Mucosa of descending colon (tissue), 3 donors: ENCODE measurements around the gene ACTR1A. TPM values are rescaled to one million over a fixed set of nuclear protein-coding genes. Genes with fewer than 3 reads are reported as not detected.
A peak's percentile ranks its signal among the peaks of the same experiment; 100 is the strongest.

Source experiments
- ATAC-seq: fragments of 200-7000 bp; cut with Tn5 transposase; one replicate; pipeline ENCODE4 v1.9.1; 2020; ENCODE audit warnings: mild to moderate bottlenecking, moderate library complexity
- DNase-seq, 3 donors: peaks; one replicate each; pipeline ENCODE4 v3.0.0-alpha.2; 2020
- H3K36me3 ChIP-seq: fragments of 200-600 bp; one replicate; pipeline ENCODE4 v1.8.0; 2021; ENCODE audit warnings: low read depth, mild to moderate bottlenecking
- H3K4me1 ChIP-seq: fragments of 200-600 bp; one replicate; pipeline ENCODE4 v1.8.0; 2021; ENCODE audit warnings: low read depth, mild to moderate bottlenecking
- H3K4me3 ChIP-seq: fragments of 200-600 bp; one replicate; pipeline ENCODE4 v1.8.0; 2021; ENCODE audit warnings: mild to moderate bottlenecking
- H3K9me3 ChIP-seq: fragments of 200-600 bp; one replicate; pipeline ENCODE4 v1.8.0; 2021; ENCODE audit warnings: mild to moderate bottlenecking
- CTCF ChIP-seq: fragments of 200-600 bp; IDR thresholded peaks from one replicate; pipeline ENCODE4 v1.8.0; 2022; ENCODE audit warnings: antibody characterized with exemption, mild to moderate bottlenecking
- intact Hi-C, 2 donors: fragments of 100-400 bp; cut with DNase I in 1 of 2; cut with micrococcal nuclease in 1 of 2; formaldehyde crosslinking; loops; one replicate each; pipeline versions ENCODE4 v1.11.0 to v1.11.1; 2022; cut with DNase I, micrococcal nuclease
- total RNA-seq, 3 donors: library from RNA; stranded (reverse); fragmentation: NEBNext Ultra II Directional in 2 of 3; extraction: Animal tissue kit (Norgen Biotek cat#: 25700) in 2 of 3; gene quantifications; one replicate each; pipeline versions ENCODE4 v1.2.1 to v1.2.4, GENCODE V29; 2021 to 2023
- donor health status: DM: no; HTN: no; CAD: no; lungs with moderate emphysema.
- donor health status: DM: no; HTN: no; CAD: no.
- donor health status: DM: no; HTN: yes; CAD: no.

The ACTR1A gene
- total RNA-seq, 3 donors from 2014 or later, result 70.6 to 121 (median 77.7) TPM

DNA sequence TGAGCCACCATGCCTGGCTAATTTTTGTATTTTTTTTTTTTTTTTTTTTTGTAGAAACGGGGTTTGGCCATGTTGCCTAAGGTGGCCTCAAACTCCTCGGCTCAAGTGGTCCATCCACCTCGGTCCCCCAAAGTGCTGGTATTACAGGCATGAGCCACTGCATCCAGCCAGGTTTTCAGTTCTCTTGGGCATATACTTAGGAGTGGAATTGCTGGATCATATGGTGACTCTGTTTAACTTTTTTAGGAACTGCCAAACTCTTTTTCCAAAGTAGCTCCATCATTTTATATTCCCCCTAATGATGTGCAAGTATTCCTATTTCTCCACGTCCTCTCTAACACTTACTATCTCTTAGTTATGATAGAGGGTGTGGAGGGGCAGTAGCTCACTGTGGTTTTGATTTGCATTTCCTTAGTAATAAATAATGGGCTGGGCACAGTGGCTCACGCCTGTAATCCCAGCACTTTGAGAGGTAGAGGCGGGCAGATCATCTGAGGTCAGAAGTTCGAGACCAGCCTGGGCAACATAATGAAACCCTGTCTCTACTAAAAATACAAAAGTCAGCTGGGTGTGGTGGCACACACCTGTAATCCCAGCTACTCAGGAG is 42.9 kb upstream of the ACTR1A start:
- intact Hi-C loops, result no loop called here
- DNase-seq (no peak), ATAC-seq (no peak)
- Histone ChIP-seq H3K4me1 (peaks cover 4% of the 10 kb centered on the region), H3K36me3 (no peaks in the 10 kb centered on the region), H3K4me3 (no peak overlapping the region), H3K9me3 (no peaks in the 10 kb centered on the region)
- TF ChIP-seq CTCF, result no peak

DNA sequence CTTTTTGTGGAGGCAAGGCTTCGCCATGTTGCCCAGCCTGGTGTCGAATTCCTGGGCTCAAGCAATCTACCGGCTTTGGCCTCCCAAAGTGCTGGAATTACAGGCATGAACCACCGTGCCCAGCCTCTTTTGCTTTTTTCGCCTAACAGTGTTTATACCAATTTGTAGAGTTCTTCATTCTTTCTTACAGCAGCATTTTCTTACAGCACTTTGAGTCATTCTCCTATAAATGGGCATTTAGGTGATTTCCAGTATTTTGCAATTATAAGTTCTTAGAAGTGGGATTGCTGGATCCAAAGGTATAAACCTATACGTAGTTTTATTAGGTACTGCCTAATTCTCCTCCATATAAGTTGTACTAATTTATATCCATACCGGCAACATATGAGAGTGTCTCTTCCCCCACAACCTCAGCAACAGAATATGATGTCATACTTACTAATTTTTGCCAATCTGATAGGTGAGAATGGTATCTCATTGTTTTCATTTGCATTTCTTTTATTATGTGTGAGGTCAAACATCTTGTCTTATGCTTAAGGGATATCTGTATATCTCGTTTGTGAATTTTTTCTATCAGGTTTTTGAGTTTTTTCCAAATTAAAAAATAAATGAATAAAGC is 40.4 kb upstream of the ACTR1A start:
- intact Hi-C loops, result no loop called here
- ATAC-seq (no peak), DNase-seq (no peak)
- Histone ChIP-seq H3K4me1 (peaks cover 4% of the 10 kb centered on the region), H3K9me3 (no peaks in the 10 kb centered on the region), H3K36me3 (no peaks in the 10 kb centered on the region), H3K4me3 (no peak overlapping the region)
- TF ChIP-seq CTCF, result no peak

DNA sequence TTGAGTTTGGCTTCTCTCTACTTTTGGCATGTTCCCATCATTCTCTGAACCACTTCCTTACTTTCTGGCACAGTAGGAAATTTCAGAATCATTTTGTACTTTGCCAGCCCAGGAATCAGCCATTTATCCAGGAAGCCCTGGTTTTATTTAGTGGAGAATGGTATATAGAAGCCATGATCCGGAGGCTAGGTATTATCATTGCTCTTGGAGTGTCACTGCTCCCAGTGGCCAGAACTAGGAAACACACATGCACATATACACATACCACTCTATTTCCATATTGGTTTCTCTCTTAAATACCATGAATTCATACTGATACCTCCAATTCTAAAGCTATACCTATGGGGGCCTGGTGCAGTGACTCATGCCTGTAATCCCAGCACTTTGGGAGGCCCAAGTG is 37.5 kb upstream of the ACTR1A start:
- Histone ChIP-seq H3K4me1 (no peaks in the 10 kb centered on the region), H3K4me3 (no peak overlapping the region), H3K9me3 (no peaks in the 10 kb centered on the region), H3K36me3 (no peaks in the 10 kb centered on the region)
- DNase-seq, result no peak
- peak; percentile 57 for ATAC-seq
- TF ChIP-seq CTCF, result no peak
- intact Hi-C loops, result no loop called here

- no peaks in the 10 kb centered on the region for H3K36me3 ChIP-seq
- no peak for TF ChIP-seq CTCF
- no peaks in the 10 kb centered on the region for H3K9me3 ChIP-seq
- no peak for ATAC-seq
- H3K4me3 ChIP-seq, result no peak overlapping the region
- DNase-seq, result no peak
- no peaks in the 10 kb centered on the region for H3K4me1 ChIP-seq
- intact Hi-C loops, result no loop called here
Measured at GRCh38 chr10:102538811-102539210, 36.3 kb upstream of the ACTR1A start.

DNA sequence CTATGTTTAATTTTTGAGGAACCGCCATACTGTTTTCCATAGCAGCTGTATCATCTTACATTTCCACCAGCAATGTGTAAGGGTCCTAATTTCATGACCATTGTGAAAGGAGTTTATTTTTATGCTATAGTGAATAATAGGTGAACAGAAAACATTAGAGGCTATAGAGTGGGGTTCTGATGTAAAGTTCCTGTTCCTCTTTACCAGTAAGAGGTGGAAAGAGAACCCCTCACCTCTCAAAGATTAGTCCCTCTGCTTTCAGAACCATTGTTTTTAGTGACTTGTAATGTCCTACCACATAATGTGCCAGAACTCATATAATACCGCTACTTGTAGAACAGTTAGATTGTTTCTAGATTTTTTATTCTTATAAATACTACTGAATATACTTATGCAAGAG is 35.4 kb upstream of the ACTR1A start:
- TF ChIP-seq CTCF, result no peak

More for the DNA sequence above, 35.4 kb upstream of the ACTR1A start:
- no peak overlapping the region for H3K4me3 ChIP-seq
- DNase-seq (no peak), ATAC-seq (no peak)
- H3K36me3 ChIP-seq, result no peaks in the 10 kb centered on the region
- H3K4me1 ChIP-seq, result no peaks in the 10 kb centered on the region
- intact Hi-C loops, result no loop called here
- H3K9me3 ChIP-seq, result no peaks in the 10 kb centered on the region
